PFSK-1 (cell line): ENCODE results near the gene PPM1G.

Experiments used
- FOXP2 ChIP-seq: optimal IDR thresholded peaks from 2 replicates; pipeline ENCODE3; 2011; ENCODE audit warnings: borderline replicate concordance, control low read depth, inconsistent platforms; ENCODE audit not compliant: insufficient read depth; ENCODE audit errors: extremely low read length, extremely low read depth
- POLR2AphosphoS5 ChIP-seq: IDR thresholded peaks from 2 replicates; pipeline ENCODE4 v1.6.1; 2012; ENCODE audit warnings: low read depth, mild to moderate bottlenecking, control low read depth, low read length, moderate library complexity
- SIN3A ChIP-seq: IDR thresholded peaks from 2 replicates; pipeline ENCODE4 v1.6.1; 2012; ENCODE audit warnings: mild to moderate bottlenecking, low read length, moderate library complexity, borderline replicate concordance; ENCODE audit not compliant: insufficient read depth
- TAF1 ChIP-seq: IDR thresholded peaks from 2 replicates; pipeline ENCODE4 v1.6.1; 2012; ENCODE audit warnings: low read length, control low read depth, borderline replicate concordance; ENCODE audit not compliant: insufficient read depth
- TF ChIP-seq, protein P1 (sequence below), 2 experiments: IDR thresholded peaks; 2 replicates each; pipeline versions ENCODE4 v1.6.1 to v1.8.0; 2011 to 2012; ENCODE audit warnings: low read depth in 2 of 2, low read length in 2 of 2, control low read depth in 1 of 2, inconsistent platforms in 1 of 2, mild to moderate bottlenecking in 1 of 2, moderate library complexity in 1 of 2; ENCODE audit not compliant: insufficient read depth in 1 of 2

DNA sequence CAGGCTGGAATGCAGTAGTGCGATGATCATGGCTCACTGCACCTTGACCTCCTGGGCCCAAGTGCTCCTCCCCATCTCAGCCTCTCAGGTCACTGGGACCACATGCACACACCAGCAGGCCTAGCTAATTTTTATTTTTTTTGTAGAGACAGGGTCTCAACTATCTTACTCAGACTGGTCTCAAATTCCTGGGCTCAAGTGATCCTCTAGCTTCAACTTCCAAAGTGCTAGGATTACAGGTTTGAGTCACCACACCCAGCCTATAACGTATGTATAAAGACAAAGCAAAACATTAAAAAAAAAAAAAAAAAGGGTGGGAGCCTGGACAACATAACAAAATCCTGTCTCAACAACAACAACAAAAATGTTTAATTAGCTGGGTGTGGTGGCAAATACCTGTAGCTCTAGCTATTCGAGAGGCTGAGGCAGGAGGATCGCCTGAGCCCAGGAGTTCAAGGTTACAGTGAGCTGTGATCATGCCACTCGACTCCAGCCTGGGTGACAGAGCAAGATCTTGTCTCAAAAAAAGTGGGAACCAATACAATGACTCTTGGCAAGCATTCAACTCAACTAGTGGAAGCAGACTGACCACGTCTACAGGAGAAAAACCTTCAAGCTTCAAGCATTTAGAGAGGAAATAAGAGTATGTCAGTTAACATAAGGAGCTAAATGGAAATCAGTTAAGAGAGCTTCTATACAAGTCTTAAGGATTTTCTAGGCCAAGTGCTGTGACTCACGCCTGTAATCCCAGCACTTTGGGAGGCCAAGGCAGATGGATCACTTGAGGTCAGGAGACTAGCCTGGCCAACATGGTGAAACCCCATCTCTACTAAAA is 55.4 kb downstream of the PPM1G start:
- TF ChIP-seq, protein P1, sequence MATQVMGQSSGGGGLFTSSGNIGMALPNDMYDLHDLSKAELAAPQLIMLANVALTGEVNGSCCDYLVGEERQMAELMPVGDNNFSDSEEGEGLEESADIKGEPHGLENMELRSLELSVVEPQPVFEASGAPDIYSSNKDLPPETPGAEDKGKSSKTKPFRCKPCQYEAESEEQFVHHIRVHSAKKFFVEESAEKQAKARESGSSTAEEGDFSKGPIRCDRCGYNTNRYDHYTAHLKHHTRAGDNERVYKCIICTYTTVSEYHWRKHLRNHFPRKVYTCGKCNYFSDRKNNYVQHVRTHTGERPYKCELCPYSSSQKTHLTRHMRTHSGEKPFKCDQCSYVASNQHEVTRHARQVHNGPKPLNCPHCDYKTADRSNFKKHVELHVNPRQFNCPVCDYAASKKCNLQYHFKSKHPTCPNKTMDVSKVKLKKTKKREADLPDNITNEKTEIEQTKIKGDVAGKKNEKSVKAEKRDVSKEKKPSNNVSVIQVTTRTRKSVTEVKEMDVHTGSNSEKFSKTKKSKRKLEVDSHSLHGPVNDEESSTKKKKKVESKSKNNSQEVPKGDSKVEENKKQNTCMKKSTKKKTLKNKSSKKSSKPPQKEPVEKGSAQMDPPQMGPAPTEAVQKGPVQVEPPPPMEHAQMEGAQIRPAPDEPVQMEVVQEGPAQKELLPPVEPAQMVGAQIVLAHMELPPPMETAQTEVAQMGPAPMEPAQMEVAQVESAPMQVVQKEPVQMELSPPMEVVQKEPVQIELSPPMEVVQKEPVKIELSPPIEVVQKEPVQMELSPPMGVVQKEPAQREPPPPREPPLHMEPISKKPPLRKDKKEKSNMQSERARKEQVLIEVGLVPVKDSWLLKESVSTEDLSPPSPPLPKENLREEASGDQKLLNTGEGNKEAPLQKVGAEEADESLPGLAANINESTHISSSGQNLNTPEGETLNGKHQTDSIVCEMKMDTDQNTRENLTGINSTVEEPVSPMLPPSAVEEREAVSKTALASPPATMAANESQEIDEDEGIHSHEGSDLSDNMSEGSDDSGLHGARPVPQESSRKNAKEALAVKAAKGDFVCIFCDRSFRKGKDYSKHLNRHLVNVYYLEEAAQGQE (IDR thresholded peaks at IDR 0.05; ENCODE audit: insufficient read depth in 1 of 2, low read depth in 2 of 2, low read length in 2 of 2): no peak
- TF ChIP-seq TAF1 (no peak), POLR2AphosphoS5 (no peak), SIN3A (no peak), FOXP2 (no peak)
